DOHH2 (cell line): ENCODE measurements around the gene PANX2.

Source experiments
- CTCF ChIP-seq: fragments of 200-600 bp; sonication (generic); IDR thresholded peaks from one replicate; pipeline ENCODE4 v1.5.1; 2014; ENCODE audit warnings: antibody characterized with exemption, mild to moderate bottlenecking, low read depth, low read length; ENCODE audit not compliant: poor library complexity, severe bottlenecking
- EZH2phosphoT487 ChIP-seq: fragments of 200-600 bp; sonication (generic); IDR thresholded peaks from 2 replicates; pipeline ENCODE4 v1.6.1; 2017; ENCODE audit warnings: borderline replicate concordance, mild to moderate bottlenecking, antibody characterized with exemption, low read length, moderate library complexity, mixed read lengths

- TF ChIP-seq EZH2phosphoT487: no peak
- TF ChIP-seq CTCF: no peak
Measured at GRCh38 chr22:50171965-50172421, 1.5 kb downstream of the PANX2 start.
